WTC11 (cell line): ENCODE results near the gene ACAA1.
"Not testable (repeated sequence)": the region's sequence is repeated elsewhere in the genome, so short reads cannot be mapped to it uniquely, and the experiment has no call there.

ENCODE experiments used
- ARID4B ChIP-seq: sonication (generic); formaldehyde crosslinking; IDR thresholded peaks from 2 replicates; pipeline ENCODE4 v1.8.0; 2023; ENCODE audit warnings: missing genetic modification reagents, mild to moderate bottlenecking, borderline replicate concordance
- ATF6 ChIP-seq: sonication (generic); formaldehyde crosslinking; IDR thresholded peaks from 2 replicates; pipeline ENCODE4 v1.8.1; 2023; ENCODE audit warnings: mild to moderate bottlenecking, missing genetic modification reagents
- CTCF ChIP-seq: fragments of 200-600 bp; IDR thresholded peaks from 2 replicates; pipeline ENCODE4 v1.8.0; 2022; ENCODE audit warnings: antibody characterized with exemption
- ESRRA ChIP-seq: sonication (generic); formaldehyde crosslinking; IDR thresholded peaks from 2 replicates; pipeline ENCODE4 v1.8.1; 2022; ENCODE audit warnings: mild to moderate bottlenecking, missing genetic modification reagents, borderline replicate concordance
- ETV6 ChIP-seq: sonication (generic); formaldehyde crosslinking; IDR thresholded peaks from 2 replicates; pipeline ENCODE4 v1.8.1; 2022; ENCODE audit warnings: mild to moderate bottlenecking, missing genetic modification reagents
- FOXP1 ChIP-seq: sonication (generic); formaldehyde crosslinking; IDR thresholded peaks from 2 replicates; pipeline ENCODE4 v1.8.0; 2022; ENCODE audit warnings: missing genetic modification reagents, mild to moderate bottlenecking, moderate library complexity, borderline replicate concordance
- NFYB ChIP-seq: sonication (generic); formaldehyde crosslinking; conservative IDR thresholded peaks from 2 replicates; pipeline ENCODE4 v1.8.0; 2022; ENCODE audit warnings: low read depth, missing genetic modification reagents
- PRRX2 ChIP-seq: fragments of 250-450 bp; sonication (Bioruptor Pico); IDR thresholded peaks from 2 replicates; pipeline ENCODE4 v1.8.0; 2021; ENCODE audit warnings: mild to moderate bottlenecking
- SP1 ChIP-seq: sonication (generic); formaldehyde crosslinking; conservative IDR thresholded peaks from 2 replicates; pipeline ENCODE4 v1.8.1; 2022; ENCODE audit warnings: missing genetic modification reagents
- ZNF532 ChIP-seq: fragments of 250-450 bp; sonication (Bioruptor Pico); IDR thresholded peaks from 2 replicates; pipeline ENCODE4 v1.9.0; 2021; ENCODE audit warnings: mild to moderate bottlenecking, borderline replicate concordance

GRCh38 chr3:38160704-38161103 lies 23.8 kb upstream of the ACAA1 start:
- TF ChIP-seq ETV6 (CRISPR knock-in tag); FOXP1 (CRISPR knock-in tag); CTCF; PRRX2 (CRISPR knock-in tag); NFYB; ATF6 (CRISPR knock-in tag); SP1 (CRISPR knock-in tag); ZNF532 (CRISPR knock-in tag); ARID4B (CRISPR knock-in tag); ESRRA: not testable (repeated sequence)
